Stimulated activated CD4-positive, alpha-beta T cell treated with anti-CD3 and anti-CD28 coated beads, Interleukin-12 subunit alpha, Interleukin-12 subunit beta, amount 100 ng/mL, for 48 hours (primary cell): ENCODE results near the gene KAT2A.

Experiments used
- DNase-seq, 3 donors: peaks; one replicate each; pipeline ENCODE4 v3.0.0-alpha.2; 2020; ENCODE audit warnings: low read depth in 2 of 3, low spot score in 1 of 3

KAT2A gene

GRCh38 chr17:42135664-42136653 lies 14.8 kb upstream of the KAT2A start:
- DNase-seq, result no peak

- DNase-seq, result no peak
Observed at GRCh38 chr17:42135151-42135550, 14.0 kb upstream of the KAT2A start.

GRCh38 chr17:42133461-42134041 lies 12.4 kb upstream of the KAT2A start:
- no peak for DNase-seq

- DNase-seq, result peak in 1 of 3 donors; percentile 37
Observed at GRCh38 chr17:42132941-42133340, 11.8 kb upstream of the KAT2A start.

- no peak for DNase-seq
Observed at GRCh38 chr17:42131981-42132432, 10.8 kb upstream of the KAT2A start.

- no peak for DNase-seq
Observed at GRCh38 chr17:42131232-42131631, 10.1 kb upstream of the KAT2A start.

- no peak for DNase-seq
Observed at GRCh38 chr17:42130310-42130936, 9.3 kb upstream of the KAT2A start.

- DNase-seq, result no peak
Observed at GRCh38 chr17:42129109-42129837, 8.1 kb upstream of the KAT2A start.

- no peak for DNase-seq
Observed at GRCh38 chr17:42127414-42127813, 6.2 kb upstream of the KAT2A start.

- no peak for DNase-seq
Observed at GRCh38 chr17:42126836-42127235, 5.7 kb upstream of the KAT2A start.

GRCh38 chr17:42125565-42125964 lies 4.4 kb upstream of the KAT2A start:
- no peak for DNase-seq

- DNase-seq, result no peak
Observed at GRCh38 chr17:42124256-42124655, 3.1 kb upstream of the KAT2A start.

- no peak for DNase-seq
Observed at GRCh38 chr17:42122371-42123303, 1.5 kb upstream of the KAT2A start, which contains the start of gene HSPB9. HSPB9 (plus strand) TSS chr17:42122804; CDS start chr17:42122851, 47 bp downstream.

GRCh38 chr17:42120161-42120769 lies 902 bp downstream of the KAT2A start:
- no peak for DNase-seq

GRCh38 chr17:42119301-42119700 lies 1.9 kb downstream of the KAT2A start:
- DNase-seq, result no peak

- DNase-seq, result peak in 1 of 3 donors; percentile 30
Observed at GRCh38 chr17:42118545-42118944, 2.6 kb downstream of the KAT2A start.

- DNase-seq, result no peak
Observed at GRCh38 chr17:42118126-42118510, 3.0 kb downstream of the KAT2A start.

- DNase-seq, result no peak
Observed at GRCh38 chr17:42117397-42118125, 3.6 kb downstream of the KAT2A start.
